Cardiac fibroblast (primary cell): Measurements from ENCODE around the gene FSTL4.

Experiments used
- DNase-seq, 2 donors: peaks; one replicate each; pipeline versions ENCODE4 v3.0.0 to v3.0.0-alpha.2; 2010; ENCODE audit warnings: low read depth in 2 of 2
- H3K4me3 ChIP-seq, 2 donors: replicated peaks in 1 of 2; 1 replicate in 1 of 2; 2 replicates in 1 of 2; pipeline ENCODE4 v1.5.1; 2011; ENCODE audit warnings: low read depth in 2 of 2, low read length in 2 of 2, mild to moderate bottlenecking in 2 of 2, moderate library complexity in 1 of 2
- TF ChIP-seq, protein P1 (sequence below): IDR thresholded peaks from one replicate; pipeline ENCODE4 v1.5.1; 2011; ENCODE audit warnings: low read depth, mild to moderate bottlenecking, low read length, inconsistent platforms

The FSTL4 gene

DNA sequence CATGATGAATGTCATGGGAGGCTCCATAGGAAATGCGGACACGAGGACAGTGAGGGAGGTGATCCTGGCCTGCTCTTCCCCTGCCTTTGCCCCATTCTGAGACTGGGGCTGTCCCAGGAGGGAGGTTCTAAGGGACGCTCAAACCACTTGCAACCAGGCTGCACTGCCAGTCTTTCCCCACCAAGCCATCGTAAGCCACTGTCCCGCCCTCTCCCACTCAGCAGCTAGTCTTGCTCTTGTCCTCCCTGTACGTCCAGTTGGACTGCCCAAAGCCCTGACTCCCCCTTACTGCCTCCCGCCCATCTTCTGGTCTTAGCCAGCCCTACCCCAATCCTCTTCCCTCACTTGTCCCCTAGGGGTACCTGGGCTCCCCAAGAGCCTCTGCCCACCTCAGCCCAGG, 115.7 kb downstream of the FSTL4 start:
- DNase-seq: no peak
- no peak overlapping the region for H3K4me3 ChIP-seq
- TF ChIP-seq, protein P1, sequence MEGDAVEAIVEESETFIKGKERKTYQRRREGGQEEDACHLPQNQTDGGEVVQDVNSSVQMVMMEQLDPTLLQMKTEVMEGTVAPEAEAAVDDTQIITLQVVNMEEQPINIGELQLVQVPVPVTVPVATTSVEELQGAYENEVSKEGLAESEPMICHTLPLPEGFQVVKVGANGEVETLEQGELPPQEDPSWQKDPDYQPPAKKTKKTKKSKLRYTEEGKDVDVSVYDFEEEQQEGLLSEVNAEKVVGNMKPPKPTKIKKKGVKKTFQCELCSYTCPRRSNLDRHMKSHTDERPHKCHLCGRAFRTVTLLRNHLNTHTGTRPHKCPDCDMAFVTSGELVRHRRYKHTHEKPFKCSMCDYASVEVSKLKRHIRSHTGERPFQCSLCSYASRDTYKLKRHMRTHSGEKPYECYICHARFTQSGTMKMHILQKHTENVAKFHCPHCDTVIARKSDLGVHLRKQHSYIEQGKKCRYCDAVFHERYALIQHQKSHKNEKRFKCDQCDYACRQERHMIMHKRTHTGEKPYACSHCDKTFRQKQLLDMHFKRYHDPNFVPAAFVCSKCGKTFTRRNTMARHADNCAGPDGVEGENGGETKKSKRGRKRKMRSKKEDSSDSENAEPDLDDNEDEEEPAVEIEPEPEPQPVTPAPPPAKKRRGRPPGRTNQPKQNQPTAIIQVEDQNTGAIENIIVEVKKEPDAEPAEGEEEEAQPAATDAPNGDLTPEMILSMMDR: no peak

DNA sequence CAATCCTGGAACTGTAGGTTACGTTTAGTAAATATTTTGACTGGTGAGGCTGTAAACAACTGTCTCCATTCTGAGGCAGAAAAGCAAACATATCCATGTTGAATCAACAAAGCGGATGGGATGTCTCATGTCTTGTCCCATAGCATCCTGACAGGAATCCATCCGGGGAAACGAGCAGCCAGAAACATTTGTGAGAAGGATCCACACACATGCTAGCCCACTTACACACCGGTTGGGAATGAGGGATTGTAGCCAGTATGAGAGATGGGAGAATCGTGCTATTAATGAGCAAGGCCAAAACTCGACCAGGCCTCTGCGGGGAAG, 117.5 kb downstream of the FSTL4 start:
- no peak overlapping the region for H3K4me3 ChIP-seq
- TF ChIP-seq, protein P1: no peak
- DNase-seq: no peak

DNA sequence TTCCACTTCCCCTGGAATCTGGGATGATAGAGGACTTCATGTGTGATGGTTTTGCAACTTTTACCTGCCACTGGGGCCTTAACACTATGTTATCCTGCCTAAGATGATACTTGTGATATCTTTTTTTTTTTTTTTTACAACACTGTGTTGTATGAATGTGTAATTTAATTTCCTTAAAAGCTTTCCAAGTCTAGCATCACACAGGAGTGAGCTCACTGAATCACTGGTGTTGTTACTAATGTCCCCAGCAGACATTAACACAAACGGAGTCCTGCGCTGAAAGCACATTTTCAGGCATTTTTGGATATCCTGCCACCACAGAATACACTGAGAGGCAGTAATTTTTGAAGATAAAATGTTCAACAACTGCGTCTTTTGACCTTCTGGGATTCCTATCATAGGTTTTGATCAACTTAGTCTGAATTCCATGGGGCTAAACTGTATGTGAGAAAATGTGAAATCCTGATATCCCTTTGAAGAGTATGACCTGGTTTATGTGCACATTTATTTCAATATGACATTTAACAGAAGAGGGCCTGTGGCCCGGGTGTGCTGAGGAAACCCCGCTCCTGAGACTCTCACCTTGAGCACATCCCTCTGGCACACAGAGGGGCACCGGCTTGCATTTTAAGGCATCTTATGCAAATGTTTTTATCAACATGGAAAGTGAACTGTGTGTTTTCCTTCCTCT, 118.0 kb downstream of the FSTL4 start:
- H3K4me3 ChIP-seq: no peak overlapping the region
- DNase-seq: no peak
- TF ChIP-seq, protein P1: no peak

GRCh38 chr5:133489632-133490031, 122.7 kb downstream of the FSTL4 start:
- no peak overlapping the region for H3K4me3 ChIP-seq
- TF ChIP-seq, protein P1: no peak
- no peak for DNase-seq

- DNase-seq: no peak
- TF ChIP-seq, protein P1: no peak
- H3K4me3 ChIP-seq: no peak overlapping the region
These were observed 125.2 kb downstream of the FSTL4 start for GRCh38 chr5:133487093-133487492.

GRCh38 chr5:133485468-133485867, 126.9 kb downstream of the FSTL4 start:
- no peak overlapping the region for H3K4me3 ChIP-seq
- TF ChIP-seq, protein P1: no peak
- DNase-seq: no peak
